Endothelial cell of umbilical vein (primary cell): ENCODE data around the gene ZNF226. TPM values are rescaled to one million over a fixed set of nuclear protein-coding genes. Genes with fewer than 3 reads are reported as not detected.

Experiments used
- BruUV-seq: library from RNA; stranded (reverse); fragments of 400-500 nt; replicated peaks from 2 replicates; lab custom pipeline; 2021; lab: Mats Ljungman, UMichigan
- CTCF ChIA-PET: fragments of 300-600, 350-600 bp; sonication (Branson Sonifier 250); formaldehyde crosslinking; loops from one replicate; lab custom pipeline; 2021; ENCODE audit warnings: antibody characterized with exemption, inconsistent platforms; lab: Charles Lee
- POLR2A ChIA-PET: fragments of 300-600, 350-600 bp; sonication (Branson Sonifier 250); formaldehyde crosslinking; loops from one replicate; lab custom pipeline; 2021; ENCODE audit warnings: antibody characterized with exemption, inconsistent platforms; lab: Charles Lee
- DNase-seq: peaks from one replicate; pipeline ENCODE4 v3.0.0-alpha.2; 2011; ENCODE audit warnings: low read depth, low spot score
- FAIRE-seq: peaks from 2 replicates; lab custom pipeline; 2011; peaks lifted over from hg19 to GRCh38; lab: Jason Lieb, UNC
- H2AFZ ChIP-seq: 2 replicates; pipeline ENCODE4 v1.6.0; 2012; ENCODE audit warnings: low read depth, low read length, control low read depth, inconsistent platforms
- H3K27ac ChIP-seq: 2 replicates; pipeline ENCODE4 v1.5.1; 2011; ENCODE audit warnings: low read depth, mild to moderate bottlenecking, control low read depth, low read length, moderate library complexity; ENCODE audit not compliant: insufficient read depth
- H3K27me3 ChIP-seq, 2 experiments: 2 replicates each; pipeline versions ENCODE4 v1.6.0 to v1.6.1; 2011; ENCODE audit warnings: low read length in 2 of 2, mixed read lengths in 1 of 2; ENCODE audit not compliant: control insufficient read depth in 2 of 2, insufficient read depth in 2 of 2
- H3K36me3 ChIP-seq, 2 experiments: 2 replicates in 1 of 2; 3 replicates in 1 of 2; pipeline ENCODE4 v1.5.1; 2011; ENCODE audit warnings: low read length in 2 of 2, mild to moderate bottlenecking in 1 of 2, moderate library complexity in 1 of 2; ENCODE audit not compliant: control insufficient read depth in 2 of 2, insufficient read depth in 2 of 2; ENCODE audit errors: extremely low read depth in 1 of 2
- H3K4me1 ChIP-seq: 3 replicates; pipeline ENCODE4 v1.5.1; 2011; ENCODE audit warnings: mild to moderate bottlenecking, low read length; ENCODE audit not compliant: control insufficient read depth, insufficient read depth; ENCODE audit errors: extremely low read depth
- H3K4me2 ChIP-seq: 2 replicates; pipeline ENCODE4 v1.6.1; 2011; ENCODE audit warnings: low read length, control low read depth, mixed read lengths; ENCODE audit not compliant: insufficient read depth
- H3K4me3 ChIP-seq, 3 experiments: fragments of 200-600 bp in 1 of 3; sonication (generic), shearing (Covaris generic) in 1 of 3; replicated peaks in 1 of 3; 2 replicates each; pipeline ENCODE4 v1.5.1; 2011 to 2016; ENCODE audit warnings: control low read depth in 3 of 3, low read length in 3 of 3, mild to moderate bottlenecking in 2 of 3, inconsistent platforms in 1 of 3, low read depth in 1 of 3, moderate library complexity in 1 of 3; ENCODE audit not compliant: insufficient read depth in 1 of 3
- H3K79me2 ChIP-seq: 2 replicates; pipeline ENCODE4 v1.6.0; 2012; ENCODE audit warnings: low read length, inconsistent platforms; ENCODE audit not compliant: control insufficient read depth, insufficient read depth
- H3K9ac ChIP-seq: replicated peaks from 2 replicates; pipeline ENCODE3; 2011; ENCODE audit warnings: low read length, control low read depth; ENCODE audit not compliant: insufficient read depth; ENCODE audit errors: extremely low read depth
- H3K9me1 ChIP-seq: replicated peaks from 3 replicates; pipeline ENCODE4 v1.6.0; 2011; ENCODE audit warnings: mild to moderate bottlenecking, low read length; ENCODE audit not compliant: control insufficient read depth, insufficient read depth; ENCODE audit errors: extremely low read depth
- H3K9me3 ChIP-seq: replicated peaks from 2 replicates; pipeline ENCODE4 v1.5.1; 2012; ENCODE audit warnings: low read length, inconsistent platforms; ENCODE audit not compliant: control insufficient read depth, insufficient read depth
- H4K20me1 ChIP-seq: replicated peaks from 2 replicates; pipeline ENCODE3; 2011; ENCODE audit warnings: mild to moderate bottlenecking, low read length; ENCODE audit not compliant: control insufficient read depth, insufficient read depth; ENCODE audit errors: extremely low read depth
- EZH2 ChIP-seq: IDR thresholded peaks from 2 replicates; pipeline ENCODE4 v1.6.1; 2012; ENCODE audit warnings: borderline replicate concordance, low read depth, mild to moderate bottlenecking, moderate library complexity, low read length, inconsistent platforms; ENCODE audit not compliant: severe bottlenecking
- FOS ChIP-seq: IDR thresholded peaks from 2 replicates; pipeline ENCODE4 v1.6.1; 2011; ENCODE audit warnings: mild to moderate bottlenecking, low read length, moderate library complexity, borderline replicate concordance; ENCODE audit not compliant: insufficient read depth
- GATA2 ChIP-seq: IDR thresholded peaks from 2 replicates; pipeline ENCODE4 v1.7.0; 2011; ENCODE audit warnings: low read depth, mild to moderate bottlenecking, moderate library complexity, mixed read lengths, low read length; ENCODE audit not compliant: insufficient read length, insufficient read depth
- JUN ChIP-seq: IDR thresholded peaks from 2 replicates; pipeline ENCODE4 v1.6.1; 2011; ENCODE audit warnings: borderline replicate concordance, low read depth; ENCODE audit not compliant: insufficient read length, insufficient read depth
- MYC ChIP-seq: IDR thresholded peaks from one replicate; pipeline ENCODE4 v1.6.1; 2011; ENCODE audit warnings: mild to moderate bottlenecking, low read depth, low read length
- POLR2A ChIP-seq: IDR thresholded peaks from 2 replicates; pipeline ENCODE4 v1.6.1; 2012; ENCODE audit warnings: low read depth, mild to moderate bottlenecking, control low read depth, low read length
- POLR2AphosphoS5 ChIP-seq: IDR thresholded peaks from 2 replicates; pipeline ENCODE4 v1.6.1; 2012; ENCODE audit warnings: low read depth, mild to moderate bottlenecking, control low read depth, low read length, moderate library complexity; ENCODE audit not compliant: insufficient read depth
- dilution Hi-C: fragments of 300-500 bp; cut with MboI; formaldehyde crosslinking; loops from one replicate; pipeline ENCODE4 v1.15.0; 2019; ENCODE audit warnings: low sequenced_read_pairs; ENCODE audit not compliant: extremely low pct_ligation_motif_present
- intact Hi-C: fragments of 100-400 bp; cut with micrococcal nuclease; formaldehyde crosslinking; loops from one replicate; pipeline ENCODE4 v1.10.0; 2022
- polyA plus RNA-seq, 4 experiments: library from polyadenylated mRNA; depleted of rRNA in 3 of 4; stranded (reverse) in 3 of 4; unstranded in 1 of 4; fragments of >200 nt; gene quantifications; 2 replicates each; pipeline versions ENCODE4 v1.2.1 to v1.2.3, GENCODE V29; 2011 to 2012; ENCODE audit warnings: missing spikeins in 1 of 4
- total RNA-seq: library from RNA; stranded (reverse); gene quantifications from 2 replicates; pipeline ENCODE4 v1.2.3, GENCODE V29; 2021
- TF ChIP-seq, protein P1 (sequence below), 2 donors: IDR thresholded peaks; 1 replicate in 1 of 2; 2 replicates in 1 of 2; pipeline ENCODE4 v1.5.1; 2011; ENCODE audit warnings: low read length in 2 of 2, mild to moderate bottlenecking in 2 of 2, moderate library complexity in 2 of 2, control low read depth in 1 of 2, inconsistent platforms in 1 of 2, low read depth in 1 of 2; ENCODE audit not compliant: insufficient read depth in 1 of 2; ENCODE audit errors: extremely low read depth in 1 of 2
- TF ChIP-seq, protein P2 (sequence below): IDR thresholded peaks from 2 replicates; pipeline ENCODE4 v1.6.1; 2011; ENCODE audit not compliant: insufficient read depth, insufficient read length

The ZNF226 gene
- total and polyA plus RNA-seq, 2 donors (not counting 3 experiments of a cell fraction or from before 2014, with no cell fraction given) = 8.8 to 19.7 TPM

DNA sequence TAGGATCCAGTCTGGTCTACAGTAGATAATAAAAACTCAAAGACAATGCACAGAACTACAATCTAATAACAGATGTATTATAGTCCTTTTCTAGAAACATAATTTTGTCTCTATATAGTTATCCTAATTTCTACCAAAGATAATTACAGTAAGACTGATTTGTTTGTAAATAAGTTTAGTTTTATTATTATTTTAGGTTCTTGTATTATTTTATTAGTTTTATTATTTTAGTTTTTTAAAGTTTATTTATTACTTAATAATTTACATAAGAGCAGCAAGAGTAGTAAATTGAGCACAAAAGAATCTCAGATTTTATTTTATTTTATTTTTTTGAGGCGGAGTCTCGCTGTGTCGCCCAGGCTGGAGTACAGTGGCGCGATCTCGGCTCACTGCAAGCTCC lies 25.1 kb downstream of the ZNF226 start:
- CTCF ChIA-PET = no interaction called here
- Histone ChIP-seq H3K9me1 (no peaks in the 10 kb centered on the region), H3K36me3 (no peaks in the 10 kb centered on the region), H3K9me3 (no peaks in the 10 kb centered on the region), H3K9ac (no peak overlapping the region), H3K27ac (no peak overlapping the region), H3K27me3 (no peaks in the 10 kb centered on the region), H4K20me1 (no peaks in the 10 kb centered on the region), H3K4me1 (no peaks in the 10 kb centered on the region), H2AFZ (no peak overlapping the region), H3K4me2 (no peak overlapping the region), H3K4me3 (no peak overlapping the region), H3K79me2 (no peaks in the 10 kb centered on the region)
- FAIRE-seq (no peak), DNase-seq (no peak)
- no TSS peak for BruUV-seq
- TF ChIP-seq, protein P1, sequence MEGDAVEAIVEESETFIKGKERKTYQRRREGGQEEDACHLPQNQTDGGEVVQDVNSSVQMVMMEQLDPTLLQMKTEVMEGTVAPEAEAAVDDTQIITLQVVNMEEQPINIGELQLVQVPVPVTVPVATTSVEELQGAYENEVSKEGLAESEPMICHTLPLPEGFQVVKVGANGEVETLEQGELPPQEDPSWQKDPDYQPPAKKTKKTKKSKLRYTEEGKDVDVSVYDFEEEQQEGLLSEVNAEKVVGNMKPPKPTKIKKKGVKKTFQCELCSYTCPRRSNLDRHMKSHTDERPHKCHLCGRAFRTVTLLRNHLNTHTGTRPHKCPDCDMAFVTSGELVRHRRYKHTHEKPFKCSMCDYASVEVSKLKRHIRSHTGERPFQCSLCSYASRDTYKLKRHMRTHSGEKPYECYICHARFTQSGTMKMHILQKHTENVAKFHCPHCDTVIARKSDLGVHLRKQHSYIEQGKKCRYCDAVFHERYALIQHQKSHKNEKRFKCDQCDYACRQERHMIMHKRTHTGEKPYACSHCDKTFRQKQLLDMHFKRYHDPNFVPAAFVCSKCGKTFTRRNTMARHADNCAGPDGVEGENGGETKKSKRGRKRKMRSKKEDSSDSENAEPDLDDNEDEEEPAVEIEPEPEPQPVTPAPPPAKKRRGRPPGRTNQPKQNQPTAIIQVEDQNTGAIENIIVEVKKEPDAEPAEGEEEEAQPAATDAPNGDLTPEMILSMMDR (IDR thresholded peaks at IDR 0.05; ENCODE audit: extremely low read depth in 1 of 2, insufficient read depth in 1 of 2, low read depth in 1 of 2, low read length in 2 of 2) = no peak
- no peak for TF ChIP-seq GATA2
- no peak for TF ChIP-seq EZH2
- no peak for TF ChIP-seq FOS
- TF ChIP-seq JUN = no peak
- no peak for TF ChIP-seq MYC
- TF ChIP-seq POLR2AphosphoS5 = no peak
- TF ChIP-seq, protein P2, sequence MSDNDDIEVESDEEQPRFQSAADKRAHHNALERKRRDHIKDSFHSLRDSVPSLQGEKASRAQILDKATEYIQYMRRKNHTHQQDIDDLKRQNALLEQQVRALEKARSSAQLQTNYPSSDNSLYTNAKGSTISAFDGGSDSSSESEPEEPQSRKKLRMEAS = no peak
- TF ChIP-seq POLR2A = no peak
- POLR2A ChIA-PET = no interaction called here
- dilution Hi-C loops = no loop called here
- intact Hi-C loops = no loop called here
